GM12864 (cell line): ENCODE results near the gene IP6K1.

Experiments
- DNase-seq: peaks from one replicate; pipeline ENCODE4 v3.0.0-alpha.2; 2011; ENCODE audit warnings: low read depth
- H3K4me3 ChIP-seq: 2 replicates; pipeline ENCODE4 v1.5.1; 2011; ENCODE audit warnings: mild to moderate bottlenecking, low read depth, low read length, control low read depth
- TF ChIP-seq, protein P1 (sequence below): IDR thresholded peaks from 2 replicates; pipeline ENCODE4 v1.5.1; 2011; ENCODE audit warnings: low read depth, mild to moderate bottlenecking, moderate library complexity, low read length, control low read depth, inconsistent platforms; ENCODE audit errors: missing control alignments

The IP6K1 gene

DNA sequence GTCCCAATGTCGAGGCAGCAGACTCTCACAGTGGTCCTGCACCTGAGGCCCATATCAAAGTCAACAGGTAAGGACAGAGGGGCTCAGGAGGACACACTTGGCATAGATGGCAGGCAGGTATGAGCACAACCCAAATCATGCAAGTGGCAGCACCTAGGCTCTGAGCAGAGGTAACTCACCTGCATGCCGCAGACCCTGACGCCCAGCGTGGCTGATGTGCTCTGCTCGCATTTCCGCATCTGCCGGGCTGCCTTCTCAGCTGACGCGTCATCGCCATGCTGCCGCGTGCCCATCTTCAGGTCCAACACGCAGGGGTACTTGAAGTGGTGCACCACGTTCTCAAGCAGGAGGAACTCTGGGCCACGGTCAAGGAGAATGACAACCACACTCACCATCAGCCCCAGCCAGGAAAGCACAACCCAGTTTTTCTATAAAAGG is 58.4 kb downstream of the IP6K1 start:
- no peak overlapping the region for H3K4me3 ChIP-seq
- DNase-seq, result no peak
- TF ChIP-seq, protein P1, sequence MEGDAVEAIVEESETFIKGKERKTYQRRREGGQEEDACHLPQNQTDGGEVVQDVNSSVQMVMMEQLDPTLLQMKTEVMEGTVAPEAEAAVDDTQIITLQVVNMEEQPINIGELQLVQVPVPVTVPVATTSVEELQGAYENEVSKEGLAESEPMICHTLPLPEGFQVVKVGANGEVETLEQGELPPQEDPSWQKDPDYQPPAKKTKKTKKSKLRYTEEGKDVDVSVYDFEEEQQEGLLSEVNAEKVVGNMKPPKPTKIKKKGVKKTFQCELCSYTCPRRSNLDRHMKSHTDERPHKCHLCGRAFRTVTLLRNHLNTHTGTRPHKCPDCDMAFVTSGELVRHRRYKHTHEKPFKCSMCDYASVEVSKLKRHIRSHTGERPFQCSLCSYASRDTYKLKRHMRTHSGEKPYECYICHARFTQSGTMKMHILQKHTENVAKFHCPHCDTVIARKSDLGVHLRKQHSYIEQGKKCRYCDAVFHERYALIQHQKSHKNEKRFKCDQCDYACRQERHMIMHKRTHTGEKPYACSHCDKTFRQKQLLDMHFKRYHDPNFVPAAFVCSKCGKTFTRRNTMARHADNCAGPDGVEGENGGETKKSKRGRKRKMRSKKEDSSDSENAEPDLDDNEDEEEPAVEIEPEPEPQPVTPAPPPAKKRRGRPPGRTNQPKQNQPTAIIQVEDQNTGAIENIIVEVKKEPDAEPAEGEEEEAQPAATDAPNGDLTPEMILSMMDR, result no peak

DNA sequence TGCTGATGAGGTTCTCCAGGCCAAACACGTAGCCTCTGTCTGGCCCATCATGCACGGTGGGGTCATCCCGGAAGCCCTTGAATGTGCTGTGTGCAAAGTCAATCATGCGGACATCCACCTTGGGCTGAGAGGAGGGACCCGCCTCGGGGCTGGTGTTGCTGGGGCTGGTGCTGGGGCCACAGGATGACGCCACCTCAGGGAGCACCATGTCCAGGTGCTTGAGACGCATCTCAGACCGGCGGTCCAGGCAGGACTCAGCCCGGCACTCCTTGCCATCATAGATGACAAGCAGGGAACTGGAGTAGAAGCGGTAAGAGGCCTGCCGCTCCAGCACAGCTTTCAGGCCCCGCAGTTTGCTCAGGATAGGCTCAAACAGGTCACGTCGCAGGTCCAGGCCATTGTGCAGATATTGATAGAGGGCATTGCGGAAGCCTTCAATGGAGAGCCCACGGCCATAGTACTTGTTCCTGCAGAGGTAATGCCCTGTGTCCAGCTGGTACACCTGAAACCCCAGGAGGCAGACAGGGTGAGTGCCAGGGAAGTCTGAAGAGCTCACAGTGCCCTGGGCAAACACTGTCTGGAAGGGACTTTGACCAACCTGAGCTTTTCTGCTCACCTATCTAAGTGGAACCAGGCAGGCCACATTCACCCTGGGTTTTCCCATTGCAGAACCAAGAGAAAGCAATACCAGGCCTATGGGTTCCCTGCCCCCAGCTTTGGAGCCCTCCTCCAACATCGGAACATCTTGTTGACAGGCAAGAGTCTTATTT is 59.0 kb downstream of the IP6K1 start:
- H3K4me3 ChIP-seq, result no peak overlapping the region
- DNase-seq, result no peak
- TF ChIP-seq, protein P1, result no peak

DNA sequence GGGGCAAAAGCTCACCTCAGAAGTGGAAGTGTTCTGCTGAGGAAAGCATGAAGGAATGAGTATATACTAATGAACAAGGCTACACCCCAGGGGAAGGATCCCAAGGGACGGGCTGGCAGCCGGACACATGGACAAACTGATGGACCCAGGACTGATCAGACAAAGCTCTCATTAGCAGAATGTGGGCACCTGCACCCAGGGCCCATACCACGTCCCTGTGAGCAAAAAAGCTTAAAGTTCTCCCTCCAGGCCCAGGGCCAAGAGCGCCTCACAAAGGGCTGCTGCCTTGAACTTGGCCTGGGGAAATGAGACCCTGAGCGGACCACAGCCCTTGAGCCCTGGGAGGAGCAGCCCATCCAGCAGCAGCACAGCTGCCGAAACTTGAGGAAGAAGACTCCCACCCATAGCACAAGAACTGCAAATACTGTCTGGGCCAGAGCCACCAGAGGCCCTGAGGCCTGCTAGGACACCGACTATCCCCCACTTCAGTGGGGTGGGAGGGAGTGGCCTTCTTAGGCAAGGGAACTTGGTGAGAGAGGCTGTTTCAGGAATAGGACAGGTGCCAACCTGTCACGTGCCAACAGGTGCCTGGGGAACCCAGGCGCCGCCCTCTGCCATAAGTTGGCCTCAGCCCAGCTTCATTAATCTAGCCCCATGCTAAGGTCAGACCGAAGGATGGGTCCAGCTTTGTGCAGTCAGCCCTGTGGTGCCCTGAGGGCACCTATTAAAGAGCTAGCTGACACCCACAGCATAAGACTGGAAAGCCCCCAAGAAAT is 60.2 kb downstream of the IP6K1 start:
- TF ChIP-seq, protein P1, result no peak
- DNase-seq, result no peak
- no peak overlapping the region for H3K4me3 ChIP-seq

DNA sequence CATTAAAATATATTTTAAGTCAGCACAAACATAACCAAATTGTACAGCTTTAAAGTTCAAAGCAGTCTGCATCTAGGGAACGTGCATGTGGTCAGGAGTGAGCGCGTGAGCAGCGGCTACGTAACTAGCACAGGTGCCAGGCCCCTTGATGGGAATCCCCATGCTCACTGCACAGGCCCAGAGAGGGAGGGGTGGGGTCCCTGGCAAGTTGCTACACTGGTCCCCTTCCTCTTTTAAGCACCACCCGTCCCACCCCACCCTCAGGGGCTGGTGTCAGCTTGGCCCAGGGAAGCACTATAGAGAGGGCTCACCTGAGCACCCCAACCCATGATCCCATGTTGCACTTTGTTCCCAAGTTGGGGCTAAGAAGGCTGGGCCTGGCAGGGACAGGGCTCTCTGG is 61.8 kb downstream of the IP6K1 start:
- TF ChIP-seq, protein P1, result no peak
- DNase-seq, result no peak
- peak overlapping the region; percentile 75 for H3K4me3 ChIP-seq

DNA sequence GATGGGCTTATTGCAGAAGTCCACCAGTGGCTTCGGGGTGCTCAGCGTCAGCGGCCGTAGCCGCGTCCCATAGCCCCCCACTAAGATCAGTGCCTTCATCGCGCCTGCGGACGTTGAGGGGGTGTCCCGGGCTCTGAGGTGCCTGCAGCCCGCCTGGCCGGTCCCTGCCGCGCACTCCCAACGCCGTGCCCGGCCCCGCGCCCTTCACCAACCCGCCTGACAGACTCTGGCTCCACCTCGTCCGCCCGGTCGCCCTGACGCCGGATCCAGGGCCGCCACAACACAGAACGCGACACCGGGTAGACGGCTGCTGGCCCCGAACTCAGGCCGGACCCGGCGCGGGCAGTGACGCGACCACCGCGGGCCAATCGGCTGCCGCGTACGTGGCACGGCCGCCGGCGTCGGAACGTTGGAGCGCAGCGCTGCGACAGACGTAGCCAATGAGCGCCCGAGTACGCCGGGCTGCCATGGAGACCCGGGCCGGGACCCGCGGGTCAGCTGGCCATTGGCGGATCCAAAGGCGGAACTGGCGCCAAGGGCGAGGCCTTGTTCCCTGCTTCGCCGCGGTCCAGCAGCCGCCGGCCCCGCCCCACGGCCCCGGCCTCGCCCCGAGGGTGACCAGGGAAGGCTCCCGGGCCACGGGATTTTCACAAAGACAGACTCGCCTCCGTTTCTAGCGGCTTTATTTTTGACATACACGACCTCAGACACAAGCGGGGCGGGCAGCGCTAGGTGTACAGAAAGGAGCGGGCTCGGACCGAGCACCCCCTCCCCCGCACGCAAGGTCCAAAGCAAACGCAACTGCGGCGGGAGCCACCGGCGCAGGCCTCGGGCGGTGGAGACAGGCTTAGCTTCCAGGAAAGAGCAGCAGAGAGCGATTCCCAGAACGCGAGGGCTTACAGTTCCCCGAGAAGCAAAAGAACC is 62.5 kb downstream of the IP6K1 start, which contains the start of gene GMPPB:
TSS of gene GMPPB (minus strand) at position 324 of the 924 bp plus-strand sequence. CDS start at position 99, 225 bp downstream.
- DNase-seq, result peak; percentile 84
- TF ChIP-seq, protein P1, result no peak
- peak within 1 kb of the TSS; percentile 99 for H3K4me3 ChIP-seq

DNA sequence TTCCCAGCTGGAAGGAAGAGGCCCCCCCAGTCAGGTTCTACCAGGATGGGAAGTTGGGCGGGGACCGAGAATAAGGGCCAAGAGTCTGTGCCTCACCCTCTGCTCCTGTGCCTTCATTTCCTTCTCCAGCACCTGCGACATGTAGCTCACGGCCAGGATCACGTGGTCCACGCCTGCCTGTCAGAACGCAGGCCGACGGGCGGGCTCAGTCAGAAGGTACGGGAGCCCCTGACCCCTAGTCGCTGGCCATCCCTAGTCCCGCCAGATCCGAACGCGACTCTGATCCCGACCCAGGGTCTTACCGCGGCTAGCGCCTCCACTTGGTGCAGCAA is 63.1 kb downstream of the IP6K1 start:
- H3K4me3 ChIP-seq, result peak overlapping the region; percentile 99
- DNase-seq, result peak; percentile 34
- TF ChIP-seq, protein P1, result no peak
